Dedifferentiated amniotic fluid mesenchymal stem cell (primary cell): Measurements from ENCODE around the gene PIP.
A peak's percentile ranks its signal among the peaks of the same experiment; 100 is the strongest.
"Not testable (repeated sequence)": the region's sequence is repeated elsewhere in the genome, so short reads cannot be mapped to it uniquely, and the experiment has no call there.

Experiments used
- DNase-seq: peaks from one replicate; pipeline ENCODE4 v3.0.0-alpha.2; 2016; ENCODE audit errors: extremely low spot score

PIP gene, protein sequence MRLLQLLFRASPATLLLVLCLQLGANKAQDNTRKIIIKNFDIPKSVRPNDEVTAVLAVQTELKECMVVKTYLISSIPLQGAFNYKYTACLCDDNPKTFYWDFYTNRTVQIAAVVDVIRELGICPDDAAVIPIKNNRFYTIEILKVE

GRCh38 chr7:143131781-143132180, at the start of gene PIP:
PIP (plus strand) TSS chr7:143132077; CDS start chr7:143132117, 40 bp downstream.
- no peak for DNase-seq

- no peak for DNase-seq
Observed at GRCh38 chr7:143085109-143085508, 46.8 kb upstream of the PIP start.

DNA sequence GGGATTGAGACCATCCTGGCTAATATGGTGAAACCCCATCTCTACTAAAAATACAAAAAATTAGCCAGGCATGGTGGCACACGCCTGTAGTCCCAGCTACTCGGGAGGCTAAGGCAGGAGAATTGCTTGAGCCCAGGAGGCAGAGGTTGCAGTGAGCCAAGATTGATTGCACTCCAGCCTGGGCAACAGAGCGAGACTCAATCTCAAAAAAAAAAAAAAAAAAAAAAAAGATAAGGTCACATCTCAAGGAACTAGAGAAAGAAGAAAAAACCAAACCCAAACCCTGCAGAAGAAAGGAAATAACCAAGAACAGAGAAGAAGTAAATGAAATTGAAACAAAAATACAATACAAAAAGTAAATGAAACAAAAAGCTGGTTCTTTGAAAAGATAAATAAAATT, 46.3 kb upstream of the PIP start:
- DNase-seq, result not testable (repeated sequence)

GRCh38 chr7:143088549-143089231, 43.2 kb upstream of the PIP start:
- not testable (repeated sequence) for DNase-seq

- DNase-seq, result no peak
Observed at GRCh38 chr7:143096146-143096545, 35.7 kb upstream of the PIP start.

- not testable (repeated sequence) for DNase-seq
Observed at GRCh38 chr7:143099579-143099978, 32.3 kb upstream of the PIP start.

DNA sequence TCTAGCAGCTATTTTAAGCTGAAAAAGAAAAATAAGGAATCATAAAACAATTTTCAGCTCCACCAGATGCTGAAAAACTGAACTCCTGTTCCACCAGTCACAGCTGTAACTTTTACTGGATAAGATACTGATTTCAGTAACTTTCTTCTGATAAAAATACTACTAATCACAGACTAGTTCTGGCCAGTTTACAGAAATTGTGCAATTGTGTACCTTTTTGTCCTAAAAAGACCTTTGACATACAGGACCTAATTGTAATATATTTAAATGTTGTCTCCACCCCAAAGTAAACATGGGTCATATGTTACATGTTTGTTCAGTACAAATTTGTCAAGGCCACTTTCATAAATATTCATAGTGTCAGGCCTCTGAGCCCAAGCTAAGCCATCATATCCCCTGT, 27.1 kb upstream of the PIP start:
- DNase-seq, result no peak

DNA sequence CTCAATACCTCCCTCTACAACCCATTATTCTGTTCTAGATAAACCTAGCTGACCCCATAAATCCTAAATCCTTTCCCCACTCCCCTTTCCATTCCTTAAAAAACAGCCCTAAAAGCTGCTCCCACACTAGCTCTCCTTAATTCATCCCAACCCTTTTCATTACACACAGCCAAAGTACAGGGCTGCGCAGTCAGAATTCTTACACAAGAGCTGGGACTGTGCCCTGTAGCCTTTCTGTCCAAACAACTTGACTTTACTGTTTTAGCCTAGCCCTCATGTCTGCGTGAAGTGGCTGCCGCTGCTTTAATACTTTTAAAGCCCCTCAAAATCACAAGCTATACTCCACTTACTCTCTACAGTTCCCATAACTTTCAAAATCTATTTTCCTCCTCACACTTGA, 23.9 kb upstream of the PIP start:
- DNase-seq, result not testable (repeated sequence)

- DNase-seq, result no peak
Observed at GRCh38 chr7:143117395-143117794, 14.5 kb upstream of the PIP start.

DNA sequence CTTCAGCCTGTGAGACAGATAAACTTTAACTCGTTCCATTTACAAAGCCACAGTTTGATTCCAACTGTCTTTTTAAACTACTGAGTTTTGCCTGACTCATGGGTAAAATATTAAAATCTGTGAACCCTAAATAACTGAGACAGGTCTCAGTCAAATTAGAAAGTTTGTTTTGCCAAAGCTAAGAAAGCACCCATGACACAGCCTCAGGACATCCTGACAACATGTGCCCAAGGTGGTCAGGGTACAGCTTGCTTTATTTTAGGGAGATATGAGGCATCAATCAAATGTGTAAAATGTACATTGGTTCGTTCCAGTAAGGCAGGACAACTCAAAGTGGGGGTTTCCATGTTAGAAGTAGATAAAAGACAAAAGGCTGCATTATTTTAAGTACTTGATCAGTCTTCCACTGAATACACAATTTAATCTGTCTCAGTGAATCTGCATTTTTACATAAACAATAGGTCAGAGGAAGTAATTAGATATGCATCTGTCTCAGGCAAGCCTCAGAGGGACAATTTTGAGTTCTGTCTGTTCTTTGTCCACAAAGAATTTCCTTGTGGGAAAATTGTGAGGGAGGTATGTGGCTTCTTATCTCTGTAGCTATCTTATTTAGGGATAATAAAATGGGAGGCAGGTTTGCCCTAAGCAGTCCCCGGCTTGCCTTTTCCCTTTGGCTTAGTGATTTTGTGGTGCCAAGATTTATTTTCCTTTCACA, 11.0 kb upstream of the PIP start:
- DNase-seq, result no peak

- not testable (repeated sequence) for DNase-seq
Observed at GRCh38 chr7:143123326-143123725, 8.6 kb upstream of the PIP start.

DNA sequence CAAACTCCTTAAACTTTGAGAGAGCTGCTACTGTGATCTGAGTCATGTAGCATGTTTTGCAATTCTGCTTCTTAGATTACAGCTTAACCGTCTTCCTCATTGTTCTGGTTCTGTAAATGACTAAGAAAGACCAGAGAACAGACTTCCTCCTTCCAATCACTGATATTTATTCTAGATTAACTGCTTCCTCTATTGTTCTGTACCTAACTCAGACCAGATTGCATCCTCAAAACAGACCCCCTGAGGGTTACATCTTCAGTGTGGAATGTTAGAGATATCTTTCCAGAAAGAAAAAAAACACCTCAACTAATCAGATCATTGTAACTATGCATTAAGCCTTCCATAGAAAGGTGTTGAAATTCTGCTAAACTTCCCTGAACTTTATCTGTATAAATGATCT, 5.7 kb upstream of the PIP start:
- peak; percentile 80 for DNase-seq

DNA sequence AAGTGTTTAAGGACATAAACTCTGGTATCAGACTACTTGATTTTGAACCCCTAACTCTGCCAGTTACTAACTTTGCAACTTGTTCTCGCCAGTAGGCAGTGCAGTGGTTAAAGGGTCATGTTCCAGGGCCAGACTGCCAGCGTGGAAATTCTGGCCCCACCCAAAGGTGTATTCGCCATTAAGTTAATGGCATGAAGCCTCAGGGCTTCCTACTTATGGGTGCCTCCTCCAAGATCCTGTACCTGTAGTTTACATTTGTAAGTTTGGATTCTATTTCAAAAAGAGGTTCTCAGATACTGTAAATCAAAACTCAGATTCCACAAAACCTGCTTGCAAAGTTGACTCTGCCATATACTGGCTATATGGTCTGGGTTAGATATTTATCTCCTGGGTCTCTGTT, 2.8 kb upstream of the PIP start:
- DNase-seq, result no peak

- DNase-seq, result no peak
Observed at GRCh38 chr7:143129477-143129876, 2.4 kb upstream of the PIP start.

DNA sequence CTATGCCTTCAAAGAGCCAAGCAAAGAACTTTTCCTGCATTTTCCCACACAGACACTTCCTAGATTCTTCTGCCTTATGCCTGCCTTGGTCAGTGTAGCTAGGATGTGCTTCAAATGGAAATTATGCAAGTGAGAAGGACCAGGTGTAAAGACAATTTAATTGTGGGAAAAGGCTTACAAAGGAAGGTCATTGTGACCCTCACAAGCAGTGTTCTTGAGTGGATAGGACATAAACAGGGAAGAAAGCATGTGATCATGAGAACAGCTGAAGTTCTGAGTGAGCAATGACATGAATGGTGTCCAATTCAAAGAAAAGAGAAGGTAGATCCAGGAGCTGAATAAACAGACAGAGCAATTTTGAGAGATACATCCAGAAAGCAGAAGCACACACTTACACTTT, 1.3 kb upstream of the PIP start:
- no peak for DNase-seq

DNA sequence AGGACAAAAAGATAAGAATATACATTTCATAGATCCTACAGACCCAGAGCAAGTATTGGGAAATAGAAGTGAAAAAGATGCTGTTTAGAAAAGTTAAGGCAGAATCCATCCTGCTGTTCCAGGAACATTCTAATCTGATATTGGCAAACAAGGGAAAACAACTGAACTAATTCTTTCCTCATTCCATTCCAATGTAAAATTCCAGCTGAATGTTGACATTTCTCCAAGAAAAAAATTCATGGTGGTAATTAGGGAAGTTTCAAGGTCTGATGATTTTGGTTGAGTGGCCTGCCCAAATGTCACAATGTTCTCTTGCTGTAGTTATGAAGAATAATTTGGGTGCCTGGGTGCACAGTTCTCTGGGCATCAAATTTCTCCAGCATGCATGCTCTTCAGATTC, 15.2 kb downstream of the PIP start:
- peak; percentile 22 for DNase-seq

GRCh38 chr7:143148050-143148449, 16.2 kb downstream of the PIP start:
- no peak for DNase-seq

DNA sequence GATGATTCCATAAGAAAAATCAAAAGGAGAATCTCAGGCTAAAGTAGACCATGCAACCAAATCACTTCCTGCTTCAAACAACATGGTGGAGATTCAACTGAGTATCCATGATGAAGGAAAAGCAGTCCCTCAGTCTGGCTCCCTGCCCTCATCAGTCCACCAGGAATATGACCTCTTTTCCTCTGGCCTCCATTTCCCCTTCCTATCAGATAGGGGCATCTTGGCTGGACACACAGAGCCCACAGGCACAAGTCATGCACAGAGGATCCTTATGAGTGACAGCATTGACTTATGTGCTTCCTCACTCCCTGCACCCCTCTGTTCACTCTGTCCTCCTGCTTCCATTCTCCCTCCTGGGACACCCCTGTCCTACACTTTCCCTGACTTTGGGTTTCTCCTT, 16.8 kb downstream of the PIP start:
- DNase-seq, result no peak

DNA sequence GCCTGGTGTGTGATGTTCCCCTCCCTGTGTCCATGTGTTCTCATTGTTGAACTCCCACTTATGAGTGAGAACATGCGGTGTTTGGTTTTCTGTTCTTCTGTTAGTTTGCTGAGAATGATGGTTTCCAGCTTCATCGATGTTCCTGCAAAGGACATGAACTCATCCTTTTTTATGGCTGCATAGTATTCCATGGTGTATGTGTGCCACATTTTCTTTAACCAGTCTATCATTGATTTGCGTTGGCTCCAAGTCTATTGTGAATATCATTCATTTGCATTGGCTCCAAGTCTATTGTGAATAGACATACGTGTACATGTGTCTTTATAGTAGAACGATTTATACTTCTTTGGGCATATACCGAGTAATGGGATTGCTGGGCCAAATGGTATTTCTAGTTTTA, 18.8 kb downstream of the PIP start:
- not testable (repeated sequence) for DNase-seq

GRCh38 chr7:143158617-143159016, 26.7 kb downstream of the PIP start:
- not testable (repeated sequence) for DNase-seq

DNA sequence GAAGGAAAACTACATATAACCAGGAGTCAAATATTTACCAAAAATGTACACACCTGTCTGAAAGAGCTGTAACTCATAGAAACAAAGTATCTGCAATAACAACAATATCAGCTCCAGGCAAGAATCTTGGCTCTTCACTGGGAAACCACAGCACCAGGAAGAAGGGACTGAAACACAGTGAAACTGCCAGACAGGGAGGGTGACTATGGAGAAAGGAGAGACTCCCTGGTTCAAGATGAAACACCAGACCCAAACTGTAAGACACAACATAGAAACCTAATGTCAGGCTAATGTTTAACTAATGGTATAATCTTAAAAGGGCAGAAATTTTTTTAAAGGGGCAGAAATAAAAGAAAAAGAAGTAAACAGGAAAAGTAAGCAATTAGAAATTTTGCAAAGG, 39.8 kb downstream of the PIP start:
- no peak for DNase-seq

- DNase-seq, result peak; percentile 43
Observed at GRCh38 chr7:143172354-143172753, 40.5 kb downstream of the PIP start.

DNA sequence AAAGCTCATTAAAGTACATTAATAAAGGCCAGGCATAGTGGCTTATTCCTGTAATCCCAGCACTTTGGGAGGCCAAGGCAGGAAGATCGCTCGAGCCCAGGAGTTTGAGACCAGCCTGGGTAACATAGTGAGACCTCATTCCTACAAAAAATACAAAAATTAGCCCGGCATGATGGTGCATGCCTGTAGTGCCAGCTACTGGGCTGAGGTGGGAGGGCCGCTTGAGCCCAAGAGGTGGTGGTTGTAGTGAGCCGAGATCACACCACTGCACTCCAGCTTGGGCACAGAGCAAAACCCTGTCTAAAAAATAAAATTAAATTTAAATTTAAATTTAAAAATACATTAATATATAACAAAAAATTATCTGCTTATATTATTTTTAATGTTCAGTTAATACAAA, 44.3 kb downstream of the PIP start:
- no peak for DNase-seq
